Transverse colon (tissue), 4 donors: ENCODE data around the gene ITGB8.

ENCODE experiments used
- CTCF ChIP-seq, 5 experiments: fragments of 200-600 bp in 3 of 5; fragments of 450-650 bp in 2 of 5; sonication (generic) in 3 of 5; IDR thresholded peaks; 1 replicate in 2 of 5; 2 replicates in 3 of 5; pipeline ENCODE4 v1.5.1; 2016 to 2017; ENCODE audit warnings: antibody characterized with exemption in 5 of 5, inconsistent platforms in 3 of 5, mild to moderate bottlenecking in 2 of 5, moderate library complexity in 1 of 5
- EP300 ChIP-seq: sonication (generic); formaldehyde crosslinking; IDR thresholded peaks from one replicate; pipeline ENCODE4 v1.6.1; 2017; ENCODE audit warnings: antibody characterized with exemption, low read depth
- POLR2A ChIP-seq: fragments of 450-650 bp; IDR thresholded peaks from one replicate; pipeline ENCODE4 v1.6.1; 2016; ENCODE audit warnings: antibody characterized with exemption, mild to moderate bottlenecking, moderate library complexity
- POLR2AphosphoS5 ChIP-seq, 3 donors: sonication (generic); formaldehyde crosslinking; IDR thresholded peaks; one replicate each; pipeline ENCODE4 v1.6.1; 2016; ENCODE audit warnings: antibody characterized with exemption in 3 of 3

GRCh38 chr7:20362574-20363253 lies 32.0 kb downstream of the ITGB8 start:
- TF ChIP-seq CTCF (IDR thresholded peaks at IDR 0.05) (no peak), POLR2A (no peak), EP300 (no peak), POLR2AphosphoS5 (IDR thresholded peaks at IDR 0.05) (no peak)
